HUES48 (cell line): ENCODE results near the gene MRPS31.

Experiments used
- H3K27ac ChIP-seq: one replicate; pipeline ENCODE4 v1.7.0; 2013; ENCODE audit warnings: low read depth, low read length, inconsistent platforms
- H3K27me3 ChIP-seq: 2 replicates; pipeline ENCODE4 v1.6.1; 2013; ENCODE audit warnings: mild to moderate bottlenecking, low read length; ENCODE audit not compliant: control insufficient read depth, insufficient read depth
- H3K36me3 ChIP-seq: 2 replicates; pipeline ENCODE4 v1.6.1; 2013; ENCODE audit warnings: low read length; ENCODE audit not compliant: control insufficient read depth, insufficient read depth
- H3K4me1 ChIP-seq: 2 replicates; pipeline ENCODE4 v1.6.1; 2013; ENCODE audit warnings: mild to moderate bottlenecking, low read length; ENCODE audit not compliant: control insufficient read depth, insufficient read depth
- H3K4me3 ChIP-seq: 2 replicates; pipeline ENCODE4 v1.5.1; 2013; ENCODE audit warnings: mild to moderate bottlenecking, low read depth, low read length
- H3K9ac ChIP-seq: 2 replicates; pipeline ENCODE4 v1.6.1; 2013; ENCODE audit warnings: mild to moderate bottlenecking, low read depth, low read length, moderate library complexity
- H3K9me3 ChIP-seq: 2 replicates; pipeline ENCODE4 v1.6.1; 2013; ENCODE audit warnings: low read length; ENCODE audit not compliant: control insufficient read depth, insufficient read depth

MRPS31 gene

DNA sequence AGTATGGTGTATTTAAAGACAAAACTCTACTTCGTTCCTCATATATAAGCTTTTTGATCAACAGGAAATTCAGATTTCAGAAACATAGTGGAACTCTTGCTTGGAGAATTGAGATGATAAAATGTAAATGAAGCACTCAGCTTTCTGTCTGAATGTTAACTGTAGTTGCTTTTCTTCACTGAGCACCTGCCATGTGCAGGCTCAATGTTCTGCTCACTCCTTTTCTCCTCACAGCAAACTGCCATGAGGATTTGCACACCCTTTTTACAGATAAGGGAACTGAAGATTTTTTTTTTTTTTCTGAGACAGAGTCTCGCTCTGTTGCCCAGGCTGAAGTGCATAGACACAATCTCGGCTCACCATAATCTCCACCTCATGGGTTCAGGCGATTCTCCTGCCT lies 76.6 kb downstream of the MRPS31 start:
- no peak overlapping the region for H3K27ac ChIP-seq
- no peaks in the 10 kb centered on the region for H3K36me3 ChIP-seq
- peaks cover 8% of the 10 kb centered on the region for H3K4me1 ChIP-seq
- no peak overlapping the region for H3K9ac ChIP-seq
- no peaks in the 10 kb centered on the region for H3K9me3 ChIP-seq
- H3K27me3 ChIP-seq, result no peaks in the 10 kb centered on the region
- no peak overlapping the region for H3K4me3 ChIP-seq

DNA sequence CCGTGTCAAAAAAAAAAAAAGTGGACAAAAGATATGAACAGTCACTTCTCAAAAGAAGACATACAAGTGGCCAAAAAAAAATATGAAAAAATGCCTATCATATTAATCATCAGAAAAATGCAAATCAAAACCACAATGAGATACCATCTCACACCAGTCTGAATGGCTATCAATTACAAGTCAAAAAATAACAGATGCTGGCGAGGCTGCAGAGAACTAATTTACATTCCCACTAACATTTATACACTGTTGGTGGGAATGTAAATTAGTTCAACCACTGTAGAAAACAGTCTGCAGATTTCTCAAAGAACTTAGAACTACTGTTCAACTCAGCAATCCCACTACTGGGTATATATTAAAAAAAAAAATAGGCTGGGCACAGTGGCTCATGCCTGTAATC lies 78.0 kb downstream of the MRPS31 start:
- no peak overlapping the region for H3K9ac ChIP-seq
- H3K4me1 ChIP-seq, result no peaks in the 10 kb centered on the region
- H3K4me3 ChIP-seq, result no peak overlapping the region
- no peaks in the 10 kb centered on the region for H3K36me3 ChIP-seq
- no peak overlapping the region for H3K27ac ChIP-seq
- H3K27me3 ChIP-seq, result no peaks in the 10 kb centered on the region
- H3K9me3 ChIP-seq, result no peaks in the 10 kb centered on the region

DNA sequence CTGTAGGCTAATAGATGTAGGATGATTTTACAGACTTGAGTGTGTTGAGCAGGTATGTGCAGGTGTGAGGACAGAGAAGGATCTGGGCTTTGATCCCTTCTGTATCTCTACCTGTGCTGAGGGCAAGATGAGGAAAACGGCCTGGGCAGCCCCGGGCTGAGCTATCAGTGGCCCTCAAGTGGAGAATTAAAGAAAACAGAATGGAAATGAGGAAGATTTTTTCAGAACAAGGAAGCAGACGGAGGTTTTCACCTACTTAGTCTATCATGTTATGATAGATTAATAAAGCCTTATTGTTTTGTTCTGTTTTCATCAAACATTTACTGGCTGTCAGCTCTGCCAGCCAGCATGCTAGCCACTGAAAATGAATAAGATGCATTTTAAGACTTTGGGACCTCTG lies 82.2 kb downstream of the MRPS31 start:
- Histone ChIP-seq H3K9ac (no peak overlapping the region), H3K4me3 (no peak overlapping the region), H3K27ac (no peak overlapping the region), H3K27me3 (no peaks in the 10 kb centered on the region), H3K36me3 (no peaks in the 10 kb centered on the region), H3K9me3 (no peaks in the 10 kb centered on the region), H3K4me1 (no peaks in the 10 kb centered on the region)

DNA sequence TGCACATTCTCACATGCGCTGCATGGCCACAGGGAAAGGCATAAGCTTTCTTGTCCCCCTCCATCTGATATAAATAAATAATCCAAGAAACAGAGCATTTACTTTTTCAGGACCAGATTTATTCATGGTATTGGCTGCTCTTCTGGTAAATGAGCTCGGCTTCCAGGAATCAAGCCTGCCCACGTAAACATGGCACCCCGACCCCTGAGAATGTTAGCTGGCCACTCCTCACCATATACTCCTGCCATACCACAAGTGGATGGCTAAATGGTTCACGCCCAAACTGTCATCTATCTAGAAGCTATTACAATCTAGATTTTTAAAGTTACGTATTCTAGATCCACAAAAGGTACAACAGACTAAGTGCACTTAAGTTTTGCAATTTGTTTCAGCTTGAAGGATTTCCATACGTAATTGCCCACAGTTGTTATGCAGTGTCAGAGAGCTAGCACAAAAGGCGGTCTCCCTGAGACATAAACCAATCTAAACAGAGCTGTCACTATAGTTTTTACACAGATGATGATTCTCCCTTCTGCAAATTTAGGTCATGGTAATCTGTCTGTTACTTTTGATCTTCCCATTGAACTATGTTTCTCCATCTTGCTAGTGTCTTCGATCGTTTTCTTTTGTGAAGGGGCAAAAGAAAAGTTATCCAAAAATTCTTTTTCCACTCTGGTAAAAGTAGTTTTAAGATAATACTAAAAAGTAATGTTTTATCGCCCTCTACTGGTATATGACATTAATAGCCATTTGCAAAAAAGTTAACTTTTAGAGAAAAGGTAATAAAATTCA lies 88.3 kb downstream of the MRPS31 start:
- H3K27ac ChIP-seq, result peak overlapping the region; percentile 60
- H3K9me3 ChIP-seq, result no peaks in the 10 kb centered on the region
- H3K27me3 ChIP-seq, result no peaks in the 10 kb centered on the region
- H3K4me3 ChIP-seq, result no peak overlapping the region
- no peak overlapping the region for H3K9ac ChIP-seq
- peaks cover 32% of the 10 kb centered on the region for H3K4me1 ChIP-seq
- H3K36me3 ChIP-seq, result no peaks in the 10 kb centered on the region

DNA sequence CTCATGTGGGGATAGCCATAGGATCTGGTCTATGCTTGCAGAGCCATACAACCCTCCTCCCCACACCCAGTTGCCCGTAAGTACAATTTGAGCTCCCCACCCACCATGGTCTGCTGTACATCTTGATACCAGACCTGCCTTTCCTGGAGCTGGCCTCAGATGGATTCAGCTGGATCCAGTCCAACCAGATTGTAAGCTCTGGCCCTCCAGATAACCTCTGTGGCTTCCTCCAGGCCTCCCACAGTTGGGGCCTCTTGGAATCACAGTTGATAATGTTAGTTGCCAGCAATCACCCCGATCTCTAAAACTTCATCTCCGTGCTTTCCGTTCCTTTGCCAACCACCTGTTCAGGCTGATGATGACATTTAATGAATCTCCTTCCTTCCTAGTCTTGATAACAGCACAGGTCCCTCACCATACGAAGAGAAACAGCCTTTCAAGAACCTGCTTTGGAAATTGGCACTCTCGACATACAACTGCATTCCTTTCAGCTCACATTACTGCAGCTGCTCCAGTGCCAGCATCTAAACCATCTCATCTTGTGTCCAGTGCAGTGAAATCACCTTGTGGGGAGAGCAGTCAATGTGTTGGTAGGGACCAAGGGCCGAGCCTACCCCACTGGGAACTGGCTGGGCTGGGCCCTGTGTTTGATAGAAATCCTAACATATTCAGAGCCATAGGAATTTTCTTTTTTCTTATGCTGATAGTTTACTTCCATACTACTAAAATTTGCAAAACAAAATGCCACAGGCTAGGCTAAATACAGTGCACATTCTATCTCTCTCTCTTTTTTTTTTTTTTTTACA lies 89.4 kb downstream of the MRPS31 start:
- peaks cover 32% of the 10 kb centered on the region for H3K4me1 ChIP-seq
- peak overlapping the region; percentile 38 for H3K9ac ChIP-seq
- H3K4me3 ChIP-seq, result peak overlapping the region; percentile 55
- H3K27me3 ChIP-seq, result no peaks in the 10 kb centered on the region
- H3K27ac ChIP-seq, result peak overlapping the region; percentile 87
- H3K9me3 ChIP-seq, result no peaks in the 10 kb centered on the region
- no peaks in the 10 kb centered on the region for H3K36me3 ChIP-seq

DNA sequence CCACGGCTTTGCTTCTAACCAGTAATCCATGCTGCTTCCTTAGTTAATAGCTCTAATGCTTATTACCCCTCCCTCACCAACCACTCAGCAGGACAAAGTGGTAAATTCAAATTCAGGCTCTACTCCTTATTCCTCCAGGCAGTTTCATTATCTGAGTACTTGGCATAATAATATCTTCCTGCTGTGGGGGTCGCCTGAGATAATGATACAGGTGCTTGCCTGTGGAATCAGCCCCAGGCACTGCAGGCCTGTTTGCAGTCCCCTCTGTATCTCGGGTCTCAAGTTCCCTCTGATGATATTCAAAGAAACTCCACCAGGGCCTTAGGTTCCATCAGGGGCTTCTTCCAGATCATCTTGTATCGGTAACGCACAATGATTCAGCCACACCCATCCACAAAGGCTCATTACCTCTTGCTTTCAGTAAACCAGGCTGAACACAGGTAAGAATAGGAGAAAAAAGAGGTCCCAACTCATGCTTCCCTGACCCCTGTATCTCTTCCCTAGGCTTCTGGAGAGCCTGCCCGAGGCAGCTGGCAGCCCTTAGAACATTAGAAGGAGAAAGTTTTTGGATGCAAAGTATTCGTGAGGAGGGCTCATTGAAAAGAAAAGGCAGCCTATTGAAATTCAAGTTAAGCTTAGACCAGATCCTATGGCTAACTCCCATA lies 90.2 kb downstream of the MRPS31 start:
- peak overlapping the region; percentile 55 for H3K4me3 ChIP-seq
- no peaks in the 10 kb centered on the region for H3K27me3 ChIP-seq
- peak overlapping the region; percentile 87 for H3K27ac ChIP-seq
- H3K36me3 ChIP-seq, result no peaks in the 10 kb centered on the region
- H3K9me3 ChIP-seq, result no peaks in the 10 kb centered on the region
- peak overlapping the region; percentile 38 for H3K9ac ChIP-seq
- H3K4me1 ChIP-seq, result peaks cover 32% of the 10 kb centered on the region

DNA sequence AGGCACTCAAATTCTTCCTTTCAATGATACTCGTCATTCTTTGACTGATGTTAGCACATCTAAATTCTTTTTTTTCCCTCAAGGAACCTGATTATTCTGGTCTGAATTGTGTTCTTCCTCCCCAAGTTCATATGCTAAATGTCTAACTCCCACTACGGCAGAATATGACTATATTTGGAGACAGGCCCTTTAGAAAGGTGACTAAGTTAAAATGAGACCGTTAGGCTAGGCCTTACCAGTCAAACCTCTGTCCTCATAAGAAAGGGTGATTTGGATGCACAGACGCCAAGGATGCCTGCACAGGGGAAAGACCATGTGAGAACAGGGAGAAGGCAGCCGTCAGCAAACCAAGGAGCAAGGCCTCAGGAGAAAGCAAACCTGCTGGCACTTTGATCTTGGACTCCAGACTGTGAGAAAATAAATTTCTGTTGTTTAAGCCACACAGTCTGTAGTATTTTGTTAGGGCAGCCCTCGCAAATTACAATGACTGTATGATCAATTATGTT lies 91.5 kb downstream of the MRPS31 start:
- Histone ChIP-seq H3K27me3 (no peaks in the 10 kb centered on the region), H3K4me3 (no peak overlapping the region), H3K27ac (peak overlapping the region; percentile 55), H3K36me3 (no peaks in the 10 kb centered on the region), H3K9ac (peak overlapping the region; percentile 15), H3K9me3 (no peaks in the 10 kb centered on the region), H3K4me1 (peaks cover 42% of the 10 kb centered on the region)
